ENCODE results near the gene PTPRG. TPM values are rescaled to one million over a fixed set of nuclear protein-coding genes. Genes with fewer than 3 reads are reported as not detected.

PTPRG gene
- total and polyA plus RNA-seq, 2 experiments from 2014 or later, result 24.4 to 131 TPM

GRCh38 chr3:61562721-61563312, 1.4 kb downstream of the PTPRG start:
- H3K4me1 Mint-ChIP-seq, result peaks cover 36% of the 10 kb centered on the region
- peak overlapping the region; percentile 89 for H3K27ac Mint-ChIP-seq
- Histone ChIP-seq H3K4me3 (peak overlapping the region; percentile 97), H3K27me3 (ENCODE audit: insufficient read depth) (peaks cover 25% of the 10 kb centered on the region), H3K36me3 (ENCODE audit: insufficient read depth) (peaks cover 4% of the 10 kb centered on the region; the same call in 1 of the 2 replicates), H3F3A (replicated peaks; ENCODE audit: low read depth) (peaks cover 10% of the 10 kb centered on the region; the same call in 1 of the 2 replicates), H3K79me2 (replicated peaks; ENCODE audit: insufficient read depth) (peaks cover 65% of the 10 kb centered on the region), H4K20me1 (replicated peaks; ENCODE audit: insufficient read depth) (peaks cover 40% of the 10 kb centered on the region), H3K4me1 (ENCODE audit: insufficient read depth) (peaks cover 32% of the 10 kb centered on the region), H3K9me2 (ENCODE audit: insufficient read depth) (no peaks in the 10 kb centered on the region), H2AFZ (no peak overlapping the region), H3K27ac (ENCODE audit: low read depth) (no peak overlapping the region), H3K4me2 (peak overlapping the region; percentile 89)
- H3K27me3 Mint-ChIP-seq (ENCODE audit: insufficient read depth, low read depth, poor library complexity), result peaks cover 39% of the 10 kb centered on the region
- ATAC-seq (peak; percentile 7), DNase-seq (ENCODE audit: low spot score) (peak; percentile 39)
- TF ChIP-seq ETS1 (IDR thresholded peaks at IDR 0.05) (no peak), ZNF114 (CRISPR knock-in tag; IDR thresholded peaks at IDR 0.05) (no peak), ZNF462 (CRISPR knock-in tag; IDR thresholded peaks at IDR 0.05) (no peak), ZNF331 (CRISPR knock-in tag; IDR thresholded peaks at IDR 0.05; ENCODE audit: low read depth) (no peak), EZH2phosphoT487 (IDR thresholded peaks at IDR 0.05; ENCODE audit: unreplicated experiment) (no peak), CTCF (conservative IDR thresholded peaks at IDR 0.05; ENCODE audit: low read depth in 2 of 2) (no peak), EZH2 (IDR thresholded peaks at IDR 0.05; ENCODE audit: low read depth, unreplicated experiment) (no peak), NANOG (IDR thresholded peaks at IDR 0.05; ENCODE audit: borderline replicate concordance) (no peak), CREB1 (CRISPR knock-in tag; IDR thresholded peaks at IDR 0.05; ENCODE audit: low read depth) (no peak), REST (IDR thresholded peaks at IDR 0.05; ENCODE audit: unreplicated experiment) (no peak), JUNB (IDR thresholded peaks at IDR 0.05; ENCODE audit: unreplicated experiment) (no peak), POLR2AphosphoS5 (IDR thresholded peaks at IDR 0.05; ENCODE audit: low read depth) (no peak), STAT1 (IDR thresholded peaks at IDR 0.05; ENCODE audit: unreplicated experiment) (no peak)
- peak overlapping the region; percentile 99 for H3K4me3 Mint-ChIP-seq
- H3K36me3 Mint-ChIP-seq (ENCODE audit: low read depth), result peaks cover 41% of the 10 kb centered on the region
- H3K9me3 Mint-ChIP-seq, result peaks cover 14% of the 10 kb centered on the region; the same call in 2 of the 3 replicates

Measured in GM23338 (cell line).